HG02938 (cell line): Measurements from ENCODE around the gene SIVA1.
A peak's percentile ranks its signal among the peaks of the same experiment; 100 is the strongest.

Experiments
- ATAC-seq: cut with Tn5 transposase; IDR thresholded peaks from one replicate; pipeline ENCODE4 v1.9.1; 2021; ENCODE audit warnings: mild to moderate bottlenecking, moderate library complexity; ENCODE audit not compliant: unreplicated experiment

Gene SIVA1

DNA sequence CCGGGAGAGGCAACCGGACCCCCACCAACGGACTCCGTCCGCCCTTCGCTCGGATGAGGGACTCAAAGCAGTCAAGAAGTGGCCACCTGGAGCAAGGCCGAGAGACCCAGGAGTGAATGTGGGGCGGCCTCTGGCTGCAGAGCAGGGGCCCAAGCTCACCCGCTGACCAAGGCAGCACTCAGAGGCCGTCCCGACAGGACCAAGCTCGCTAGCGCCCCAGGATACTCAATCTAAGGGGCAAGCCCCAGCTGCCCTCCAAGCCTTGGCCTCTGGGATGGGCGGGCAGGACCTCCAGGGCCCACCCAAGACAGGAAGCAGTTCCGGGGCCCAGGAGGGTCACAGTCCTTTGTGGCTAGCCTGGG, 41.7 kb downstream of the SIVA1 start:
- no peak for ATAC-seq

DNA sequence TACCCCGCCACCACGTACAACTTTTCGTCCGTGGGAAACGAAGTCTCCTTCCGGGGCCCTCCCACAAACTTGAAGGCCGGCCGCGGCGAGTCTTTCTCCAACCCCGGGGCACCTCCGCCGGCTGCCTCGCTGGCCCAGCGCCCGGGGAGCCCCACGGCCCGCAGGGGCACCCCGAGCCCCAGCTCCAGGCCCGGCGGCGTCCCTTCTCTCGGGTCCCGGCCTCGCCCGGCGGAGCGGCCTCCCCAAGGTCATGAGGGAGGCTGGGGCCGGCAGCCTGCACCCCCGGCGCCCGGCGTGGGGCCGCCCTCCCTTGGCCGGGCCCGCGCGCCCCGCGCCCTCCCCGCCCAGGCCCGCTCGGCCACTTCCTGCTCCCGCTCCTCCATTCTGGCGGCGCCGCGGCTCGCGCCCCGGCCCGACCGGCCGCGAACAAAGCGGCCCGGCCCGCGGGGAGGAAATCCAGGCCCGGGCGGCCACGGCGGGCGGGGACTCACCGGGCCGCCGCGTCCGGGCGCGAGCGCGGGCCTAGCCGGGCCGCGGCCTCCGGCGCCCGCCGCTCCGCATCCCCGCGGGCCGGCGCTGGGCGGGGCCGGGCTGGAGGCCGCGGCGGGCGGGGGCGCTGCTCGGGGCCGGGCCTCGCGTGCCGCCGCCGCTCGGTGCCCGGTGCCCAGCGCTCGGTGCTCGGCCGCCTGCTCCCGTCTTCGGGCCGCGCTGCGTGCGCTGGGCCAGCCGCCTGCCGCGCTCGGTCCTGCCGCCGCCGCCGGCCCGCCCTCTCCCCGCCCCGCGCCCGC, 42.2 kb downstream of the SIVA1 start, which contains the start of gene AKT1:
TSS of gene AKT1 (minus strand) at position 756 of the 788 bp plus-strand sequence. CDS start 3,105 bp downstream, outside the sequence.
- no peak for ATAC-seq

DNA sequence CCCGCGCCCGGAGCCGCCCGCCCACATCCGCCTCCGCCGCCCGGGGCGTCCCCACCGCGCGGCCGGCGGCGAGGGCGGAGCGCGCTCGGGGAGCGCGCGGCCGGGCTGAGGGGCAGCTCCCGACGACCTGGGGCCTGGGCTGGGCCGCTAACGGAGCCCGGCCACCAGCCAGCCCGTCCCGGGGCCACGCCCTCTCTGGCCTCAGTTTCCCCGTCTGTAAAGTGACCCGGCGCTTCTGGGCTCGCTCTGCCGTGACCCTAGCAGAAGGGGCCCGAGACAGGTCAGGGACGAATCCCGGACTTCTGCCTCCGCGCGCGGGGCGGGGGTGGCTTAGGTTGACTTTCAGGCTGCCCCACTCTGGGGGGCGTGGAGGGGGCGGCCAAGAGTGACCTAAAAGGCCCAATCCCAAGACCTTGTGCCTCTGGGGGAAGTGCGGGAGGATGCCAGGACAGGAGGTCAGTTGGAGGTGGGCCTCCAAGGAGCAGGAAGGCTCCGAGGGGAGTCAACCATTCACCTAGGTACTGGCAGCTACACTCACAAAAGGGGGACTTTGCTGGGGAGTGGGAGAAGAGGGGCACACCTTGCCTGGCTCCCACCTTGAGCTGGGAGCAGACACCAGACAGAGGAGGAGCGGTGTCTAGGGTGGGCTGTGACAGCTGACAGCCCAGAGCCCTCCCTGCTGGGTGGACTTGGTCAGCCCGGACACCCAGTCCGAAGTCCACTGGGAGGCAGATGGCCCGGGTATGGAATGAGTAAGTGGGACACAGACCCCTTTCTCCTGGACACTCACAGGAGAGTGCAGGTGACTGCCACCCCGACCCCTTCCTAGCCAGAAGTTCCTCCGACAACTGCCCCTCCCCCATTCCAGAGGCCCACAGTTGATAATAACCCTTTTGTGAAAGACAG, 43.1 kb downstream of the SIVA1 start:
- no peak for ATAC-seq

DNA sequence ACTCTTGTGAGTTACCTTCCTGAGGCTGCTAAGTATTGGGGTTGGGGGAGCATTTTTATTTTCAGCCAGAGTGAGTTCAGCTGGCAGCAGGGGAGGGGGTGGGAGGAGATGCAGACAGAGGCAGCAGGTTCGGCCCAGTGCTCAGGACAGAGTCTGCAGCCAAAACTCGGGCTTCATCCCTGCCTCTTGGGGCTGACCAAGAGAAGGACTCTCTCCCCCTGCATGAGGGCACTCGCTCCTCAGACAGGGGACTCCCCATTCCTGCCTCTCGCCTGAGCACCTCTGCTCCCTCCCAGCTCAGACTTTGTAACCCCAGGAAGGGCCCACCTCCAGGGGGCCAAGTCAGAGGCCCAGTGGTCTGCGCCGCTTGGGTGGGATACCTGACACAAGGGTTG, 43.7 kb downstream of the SIVA1 start:
- no peak for ATAC-seq

DNA sequence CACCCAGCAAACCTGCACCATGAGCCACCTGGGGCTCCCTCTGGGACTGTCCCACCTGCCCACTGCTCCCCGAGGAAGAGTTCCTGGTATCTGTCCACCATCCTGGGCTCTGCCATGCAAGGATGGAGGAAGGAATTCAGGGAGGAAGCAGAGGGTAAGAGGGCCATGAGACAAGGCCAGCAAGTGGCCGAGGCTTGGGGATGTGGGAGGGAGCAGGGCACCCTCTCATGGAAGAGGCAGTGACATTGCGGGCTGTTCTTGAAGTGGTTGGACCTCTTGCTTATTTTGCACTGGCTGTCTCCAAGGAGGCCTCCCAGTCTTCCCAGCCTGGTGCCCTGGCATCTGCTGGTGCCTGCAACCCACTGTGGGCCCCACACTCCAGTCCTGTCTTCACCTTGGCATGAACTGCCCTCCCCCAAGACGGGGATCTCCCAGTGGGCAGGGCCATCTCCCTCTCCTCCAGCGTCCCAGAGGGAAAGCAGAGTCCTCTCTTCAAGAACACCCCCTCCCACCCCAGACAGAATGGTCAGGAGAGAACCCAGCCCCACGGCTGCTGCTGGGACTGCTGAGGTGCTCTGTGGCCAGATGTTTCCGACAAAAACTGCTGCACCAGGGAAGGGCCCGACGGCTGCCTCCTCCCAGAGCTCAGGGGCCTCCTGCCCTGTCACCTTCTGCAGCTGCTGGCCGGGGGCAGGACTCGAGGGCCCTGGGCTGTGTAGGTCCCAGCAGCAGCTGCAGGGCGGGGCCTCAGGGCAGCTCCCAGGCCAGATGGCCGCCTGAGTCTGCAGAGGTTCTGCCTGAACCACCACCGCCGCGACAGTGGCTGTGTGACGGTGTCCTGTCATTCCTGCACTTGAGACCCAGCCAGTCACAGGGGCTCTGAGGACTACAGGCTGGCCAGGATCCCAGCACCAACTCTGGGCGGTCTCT, 44.4 kb downstream of the SIVA1 start:
- ATAC-seq: no peak

DNA sequence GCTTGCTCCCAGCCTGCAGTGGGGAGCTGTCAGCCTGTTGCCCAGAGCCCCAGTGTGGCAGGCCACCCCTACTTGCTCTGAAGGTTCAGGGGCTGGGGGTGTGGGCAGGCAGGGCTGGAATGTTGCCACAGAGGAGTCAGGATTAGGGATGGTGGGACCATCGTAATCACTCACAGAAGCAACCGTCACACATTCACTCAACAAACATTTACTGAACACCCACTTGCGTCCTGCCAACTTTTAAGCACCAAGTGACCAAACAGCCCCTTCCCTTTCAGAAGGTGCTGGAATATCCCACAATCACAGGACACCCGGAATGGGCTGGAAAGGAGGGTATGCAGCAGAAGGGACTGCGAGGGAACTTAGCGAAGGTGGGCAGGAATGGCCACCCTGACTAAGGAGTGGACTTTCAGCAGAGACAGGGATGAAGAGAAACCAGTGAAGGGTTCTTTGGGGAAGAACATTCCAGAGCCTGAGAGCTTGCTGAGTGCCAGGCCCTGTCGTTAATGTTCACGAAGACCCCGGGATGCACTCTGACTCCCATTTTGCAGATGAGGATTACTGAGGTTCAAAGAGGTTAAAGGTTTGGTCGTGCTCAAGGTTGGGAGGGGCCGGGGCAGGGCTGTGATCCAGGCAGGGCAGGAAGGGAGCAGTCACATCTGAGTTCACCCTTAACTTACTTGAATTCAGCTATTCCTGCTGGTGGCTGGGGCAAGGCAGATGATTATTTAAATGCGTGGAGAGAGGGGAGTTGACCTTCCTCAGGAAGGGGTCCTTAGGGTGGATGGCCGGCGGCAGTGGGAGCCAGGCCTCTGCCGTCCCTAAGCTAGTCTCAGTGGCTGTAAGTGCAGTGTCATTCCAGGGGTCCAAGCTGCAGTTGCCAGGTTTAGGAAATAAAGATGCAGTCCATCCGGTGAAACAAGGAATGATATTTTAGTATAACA, 45.6 kb downstream of the SIVA1 start:
- no peak for ATAC-seq

DNA sequence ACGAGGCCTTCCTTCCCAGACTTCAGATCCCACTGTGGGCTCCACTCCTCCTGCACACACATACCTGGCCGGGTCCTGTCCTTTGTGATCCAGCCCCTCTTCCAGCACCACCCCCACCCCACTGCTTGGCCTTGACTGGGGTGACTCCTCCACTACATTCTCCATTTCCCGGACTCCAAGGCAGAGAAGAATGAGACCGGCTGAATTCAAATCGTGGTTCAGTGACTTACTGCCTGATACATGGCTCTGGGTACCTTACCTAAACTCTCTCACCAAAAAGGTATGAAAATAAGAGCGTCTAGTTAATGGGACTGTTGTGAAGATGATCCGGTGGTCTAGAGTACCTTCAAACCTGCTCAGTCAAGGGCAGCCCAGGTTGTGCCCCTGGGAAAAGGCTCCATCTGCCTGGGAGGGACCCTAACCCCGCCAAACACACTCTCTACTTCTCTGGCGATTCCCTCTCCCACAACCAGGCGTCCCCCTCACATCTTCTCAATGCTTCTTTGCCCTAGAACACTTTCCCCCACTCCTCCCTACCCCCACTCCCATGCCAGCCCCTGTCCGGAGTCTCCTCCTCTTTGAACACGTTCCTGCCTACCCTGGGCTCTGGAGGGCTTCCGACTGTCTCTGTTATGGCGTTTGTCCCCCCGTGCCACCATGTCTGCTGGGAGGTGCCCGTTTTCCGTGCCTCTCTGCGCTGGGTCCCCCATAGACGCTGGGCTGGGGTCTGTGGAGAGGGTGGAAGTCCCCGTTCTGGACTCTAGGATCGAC, 46.5 kb downstream of the SIVA1 start:
- ATAC-seq: no peak

DNA sequence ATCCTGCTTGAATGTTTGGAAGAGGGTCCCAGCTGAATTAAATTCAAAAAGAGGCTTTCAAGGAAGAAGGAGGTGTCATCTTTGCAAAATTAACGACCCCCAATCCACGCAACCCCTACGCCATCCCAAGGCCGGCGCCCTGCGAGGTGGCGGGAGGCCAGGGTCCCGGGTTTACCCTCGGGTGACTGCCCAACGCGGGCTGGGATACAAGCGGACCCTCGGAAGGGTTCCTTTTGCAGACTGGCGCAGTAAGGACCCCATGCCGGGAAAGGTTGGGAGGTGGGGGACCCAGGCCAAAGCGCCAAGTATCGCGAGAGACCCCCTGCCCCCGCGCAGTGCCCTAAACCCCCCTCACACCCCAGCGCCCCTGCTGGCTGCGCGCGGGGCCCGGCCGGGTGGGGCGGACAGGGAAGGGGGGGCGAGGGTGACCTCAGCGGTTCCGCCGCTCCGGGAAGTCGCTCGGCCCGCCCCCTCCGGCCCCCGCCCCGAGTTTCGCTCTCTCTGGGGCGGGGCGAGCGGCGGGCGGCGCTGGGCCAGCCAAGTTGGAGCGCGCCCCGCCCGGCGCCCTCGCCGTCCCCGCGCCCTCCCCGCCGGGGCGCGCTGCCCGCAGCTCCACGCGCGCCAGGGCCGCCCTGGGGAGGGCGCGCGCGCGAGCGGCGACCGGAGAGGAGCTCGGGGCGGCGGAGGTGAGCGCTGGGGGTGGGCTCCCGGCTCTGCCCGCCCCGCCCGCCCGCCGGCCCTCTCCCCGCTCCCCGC, 47.2 kb downstream of the SIVA1 start:
- peak; percentile 43 for ATAC-seq

DNA sequence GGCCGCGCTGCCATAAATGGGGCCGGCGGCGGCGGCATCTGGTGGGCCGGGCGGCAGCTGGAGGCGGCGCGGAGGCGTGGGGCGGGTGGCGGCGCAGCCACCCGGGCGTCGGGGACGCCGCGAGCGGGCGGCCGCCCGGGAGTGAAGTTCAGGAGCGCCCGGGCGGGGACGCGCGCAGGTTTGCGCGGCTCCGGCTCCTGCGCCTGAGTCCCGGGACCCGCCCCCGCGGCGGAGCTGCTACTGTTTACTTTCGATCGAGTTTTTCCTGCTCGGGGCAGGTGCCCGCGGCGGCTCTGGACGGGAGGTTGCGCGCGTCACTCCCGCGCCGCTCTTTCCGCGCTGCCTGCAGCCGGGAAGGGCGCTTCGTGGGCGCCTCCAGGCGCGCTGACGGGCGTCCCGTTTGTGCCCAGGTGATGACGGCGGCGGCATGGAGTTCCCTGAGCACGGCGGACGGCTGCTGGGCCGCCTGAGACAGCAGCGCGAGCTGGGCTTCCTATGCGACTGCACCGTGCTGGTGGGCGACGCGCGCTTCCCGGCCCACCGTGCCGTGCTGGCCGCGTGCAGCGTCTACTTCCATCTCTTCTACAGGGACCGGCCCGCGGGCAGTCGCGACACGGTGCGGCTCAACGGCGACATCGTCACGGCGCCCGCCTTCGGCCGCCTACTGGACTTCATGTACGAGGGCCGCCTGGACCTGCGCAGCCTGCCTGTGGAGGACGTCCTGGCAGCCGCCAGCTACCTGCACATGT, 48.0 kb downstream of the SIVA1 start, which contains the start of gene ZBTB42:
TSS of gene ZBTB42 (plus strand) at position 331 of the 749 bp plus-strand sequence. CDS start at position 428, 97 bp downstream.
- peak; percentile 23 for ATAC-seq

DNA sequence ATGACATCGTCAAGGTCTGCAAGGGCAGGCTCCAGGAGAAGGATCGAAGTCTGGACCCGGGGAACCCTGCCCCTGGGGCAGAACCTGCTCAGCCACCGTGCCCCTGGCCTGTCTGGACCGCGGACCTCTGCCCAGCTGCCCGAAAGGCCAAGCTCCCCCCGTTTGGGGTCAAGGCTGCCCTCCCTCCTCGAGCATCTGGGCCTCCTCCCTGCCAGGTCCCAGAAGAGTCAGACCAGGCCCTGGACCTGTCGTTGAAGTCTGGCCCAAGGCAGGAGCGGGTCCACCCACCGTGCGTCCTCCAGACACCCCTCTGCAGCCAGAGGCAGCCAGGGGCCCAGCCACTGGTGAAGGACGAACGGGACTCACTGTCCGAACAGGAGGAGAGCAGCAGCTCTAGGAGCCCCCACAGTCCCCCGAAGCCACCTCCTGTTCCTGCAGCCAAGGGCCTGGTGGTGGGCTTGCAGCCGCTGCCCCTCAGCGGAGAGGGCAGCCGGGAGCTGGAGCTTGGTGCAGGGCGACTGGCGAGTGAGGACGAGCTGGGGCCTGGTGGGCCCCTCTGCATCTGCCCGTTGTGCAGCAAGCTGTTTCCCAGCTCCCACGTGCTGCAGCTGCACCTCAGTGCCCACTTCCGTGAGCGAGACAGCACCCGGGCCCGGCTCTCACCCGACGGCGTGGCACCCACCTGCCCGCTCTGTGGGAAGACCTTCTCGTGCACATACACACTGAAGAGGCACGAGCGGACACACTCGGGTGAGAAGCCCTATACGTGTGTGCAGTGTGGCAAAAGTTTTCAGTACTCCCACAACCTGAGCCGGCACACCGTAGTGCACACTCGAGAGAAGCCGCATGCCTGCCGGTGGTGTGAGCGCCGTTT, 48.8 kb downstream of the SIVA1 start:
- no peak for ATAC-seq

DNA sequence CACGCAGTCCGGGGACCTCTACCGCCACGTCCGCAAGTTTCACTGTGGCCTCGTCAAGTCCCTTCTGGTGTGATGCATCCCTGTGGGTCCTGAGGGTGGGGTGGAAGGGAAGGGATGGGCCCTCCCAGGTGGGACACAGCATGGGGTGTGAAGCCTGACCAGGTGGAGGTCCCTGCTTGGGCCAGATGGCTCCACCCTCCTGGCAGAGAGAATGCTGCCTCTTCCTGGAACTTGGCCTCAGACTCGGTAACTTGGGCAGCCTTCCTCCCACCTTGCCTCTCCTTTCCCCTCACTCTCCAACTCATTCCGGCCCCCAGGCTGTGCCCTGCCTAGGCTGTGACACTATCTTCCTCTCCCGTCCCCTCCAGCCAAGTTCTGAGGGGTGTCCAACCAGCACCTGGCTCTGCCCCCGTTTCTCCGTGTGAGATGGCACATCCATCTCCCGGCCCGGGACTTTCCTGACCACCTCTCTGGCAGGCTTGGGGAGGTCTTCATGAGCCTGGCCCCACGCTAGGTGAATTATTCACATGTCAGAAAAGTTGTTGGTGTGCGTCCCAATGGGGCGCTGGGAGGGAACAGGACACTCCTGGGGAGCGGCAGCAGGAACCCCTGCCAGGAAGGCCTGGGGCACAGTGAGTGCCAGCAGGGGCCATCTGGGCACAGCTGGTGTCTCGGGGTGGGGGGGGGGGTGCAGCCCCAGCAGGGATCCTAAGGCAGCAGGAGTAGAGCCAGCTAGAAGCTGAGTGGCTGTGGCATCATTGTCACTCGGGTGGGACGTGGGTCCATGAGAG, 49.6 kb downstream of the SIVA1 start:
- ATAC-seq: no peak

DNA sequence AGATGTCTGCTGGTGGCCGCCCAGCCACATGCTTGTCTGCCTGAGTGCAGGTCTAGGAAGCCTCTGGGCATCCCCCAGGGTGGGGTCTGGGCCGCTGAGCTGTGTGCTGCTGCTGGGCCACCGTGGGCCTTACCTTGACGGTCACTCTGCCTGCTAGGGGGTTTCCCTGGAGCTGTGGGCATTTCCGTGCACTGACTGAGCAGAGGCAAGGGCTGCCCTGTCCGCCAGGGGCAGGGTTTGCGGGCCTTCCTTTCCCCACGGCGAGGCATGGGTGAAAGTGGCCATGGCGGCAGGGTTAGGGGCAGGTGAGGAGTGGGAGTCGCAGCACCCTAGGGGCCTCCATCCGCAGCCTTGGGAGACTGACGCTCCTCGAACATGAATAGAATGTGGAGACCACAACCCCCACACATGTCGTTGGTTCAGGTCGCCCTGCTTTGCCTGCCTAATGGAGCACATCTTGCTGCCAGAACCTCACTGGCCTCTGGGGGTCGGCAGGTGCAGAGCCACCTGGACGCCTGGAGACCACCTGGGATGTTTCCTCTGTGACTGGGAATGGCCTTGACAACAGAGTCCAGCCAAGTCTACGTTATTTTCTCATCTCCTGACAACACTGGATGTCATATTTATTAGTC, 50.4 kb downstream of the SIVA1 start:
- no peak for ATAC-seq

DNA sequence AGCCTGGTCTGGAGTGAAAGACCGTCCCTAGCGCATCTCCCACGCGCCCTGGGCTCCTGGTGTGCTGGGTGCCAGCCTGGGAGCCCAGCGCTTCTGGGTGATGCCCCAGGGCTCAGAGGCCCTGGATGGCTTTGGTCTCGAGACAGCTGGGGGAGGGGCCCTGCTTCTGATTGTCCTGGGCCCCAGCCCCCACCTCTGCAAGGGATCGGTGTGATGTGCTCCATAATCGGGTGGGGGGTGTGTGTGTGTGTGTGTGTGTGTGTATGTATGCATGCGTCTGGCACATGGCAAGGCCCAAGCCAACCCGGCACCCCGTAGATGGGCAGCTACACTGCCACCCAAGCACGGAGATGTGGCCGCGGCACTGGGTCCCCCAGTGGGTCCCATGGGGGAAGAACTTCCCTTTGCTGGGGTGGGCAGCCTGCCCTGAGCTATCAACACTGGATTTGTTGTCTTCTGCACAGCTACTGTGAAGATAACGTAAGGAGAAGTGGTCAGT, 51.0 kb downstream of the SIVA1 start:
- no peak for ATAC-seq

DNA sequence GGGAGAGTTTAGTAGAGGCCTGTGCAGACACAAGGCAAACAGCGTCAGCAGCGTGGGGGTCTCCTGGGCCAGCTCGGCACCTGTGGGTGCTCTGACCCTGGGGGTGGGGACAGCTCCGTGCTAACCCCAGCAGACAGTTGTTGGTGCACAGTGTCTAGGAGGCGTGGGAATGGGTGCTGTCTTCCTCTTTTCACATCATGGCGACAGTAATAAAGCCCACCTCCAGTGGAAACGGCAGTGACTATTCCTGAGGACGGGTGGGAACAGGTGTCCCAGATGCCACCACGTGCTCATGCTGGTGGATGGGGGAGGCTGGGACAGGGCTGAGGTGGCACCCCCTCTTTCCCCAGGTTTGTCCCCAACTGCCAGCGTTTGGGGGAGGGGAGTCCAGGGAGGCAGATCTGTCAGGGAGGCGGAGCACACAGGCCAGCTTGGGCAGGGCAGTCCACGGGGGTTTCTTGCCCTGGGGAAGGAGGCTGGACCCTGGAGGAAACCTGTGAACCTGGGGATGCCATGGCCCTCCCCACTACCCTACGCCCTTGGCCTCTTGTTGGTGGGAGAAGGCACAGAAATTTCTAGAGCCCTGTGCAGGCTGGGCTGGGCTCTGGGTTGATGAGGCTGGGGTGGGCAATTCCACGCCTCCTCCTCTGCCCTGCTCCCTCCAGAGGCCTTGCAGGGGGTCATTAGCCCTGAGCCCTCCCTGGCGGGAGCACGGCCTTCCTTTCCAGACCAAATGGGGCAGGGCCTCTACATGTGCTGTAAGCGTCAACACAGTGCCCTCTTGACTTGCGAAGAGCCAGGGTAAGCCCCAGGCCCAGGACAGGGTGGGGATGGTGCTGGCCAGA, 51.8 kb downstream of the SIVA1 start:
- ATAC-seq: no peak
